HEK293T (cell line): ENCODE data around the gene ACSL6.

Experiments
- CTCF ChIA-PET: fragments of 350-600 bp; formaldehyde crosslinking; extraction: SDS; loops from one replicate; lab custom pipeline; 2021; ENCODE audit warnings: antibody characterized with exemption, inconsistent platforms; lab: Yijun Ruan, JAX
- POLR2A ChIA-PET: fragments of 350-600 bp; formaldehyde crosslinking; extraction: SDS; loops from one replicate; lab custom pipeline; 2020; ENCODE audit warnings: antibody characterized with exemption, inconsistent platforms; lab: Yijun Ruan, JAX
- DNase-seq: peaks from one replicate; pipeline ENCODE4 v3.0.0; 2012; ENCODE audit warnings: mixed read lengths; ENCODE audit errors: extremely low spot score
- ARNT ChIP-seq: fragments of 450-650 bp; IDR thresholded peaks from 2 replicates; pipeline ENCODE4 v1.6.1; 2017; ENCODE audit warnings: mild to moderate bottlenecking
- BHLHE40 ChIP-seq: fragments of 450-650 bp; IDR thresholded peaks from 2 replicates; pipeline ENCODE4 v1.6.1; 2016; ENCODE audit warnings: mild to moderate bottlenecking, moderate library complexity, borderline replicate concordance
- CTBP1 ChIP-seq: fragments of 450-650 bp; IDR thresholded peaks from 2 replicates; pipeline ENCODE4 v1.6.1; 2016; ENCODE audit warnings: borderline replicate concordance
- ELF4 ChIP-seq: fragments of 450-650 bp; IDR thresholded peaks from 2 replicates; pipeline ENCODE4 v1.6.1; 2017; ENCODE audit warnings: antibody characterized with exemption
- FOXA1 ChIP-seq: fragments of 450-650 bp; IDR thresholded peaks from 2 replicates; pipeline ENCODE4 v1.6.1; 2016; ENCODE audit warnings: mild to moderate bottlenecking
- FOXK2 ChIP-seq: fragments of 450-650 bp; IDR thresholded peaks from 2 replicates; pipeline ENCODE4 v1.6.1; 2016; ENCODE audit warnings: mild to moderate bottlenecking
- FOXM1 ChIP-seq: fragments of 450-650 bp; IDR thresholded peaks from 2 replicates; pipeline ENCODE4 v1.6.1; 2017; ENCODE audit warnings: mild to moderate bottlenecking, borderline replicate concordance
- HDGF ChIP-seq: fragments of 450-650 bp; IDR thresholded peaks from 2 replicates; pipeline ENCODE4 v1.6.1; 2017; ENCODE audit warnings: antibody characterized with exemption, borderline replicate concordance
- L3MBTL2 ChIP-seq: fragments of 450-650 bp; conservative IDR thresholded peaks from 2 replicates; pipeline ENCODE4 v1.6.1; 2016; ENCODE audit warnings: mild to moderate bottlenecking
- LEF1 ChIP-seq: fragments of 450-650 bp; IDR thresholded peaks from 2 replicates; pipeline ENCODE4 v1.6.1; 2017; ENCODE audit warnings: mild to moderate bottlenecking, borderline replicate concordance
- NFRKB ChIP-seq: fragments of 450-650 bp; IDR thresholded peaks from 2 replicates; pipeline ENCODE4 v1.6.1; 2016; ENCODE audit warnings: mild to moderate bottlenecking, moderate library complexity
- PKNOX1 ChIP-seq: fragments of 450-650 bp; IDR thresholded peaks from 2 replicates; pipeline ENCODE4 v1.6.1; 2016
- SP1 ChIP-seq: fragments of 450-650 bp; IDR thresholded peaks from 2 replicates; pipeline ENCODE4 v1.6.1; 2017
- SUZ12 ChIP-seq: fragments of 450-650 bp; IDR thresholded peaks from 2 replicates; pipeline ENCODE4 v1.6.1; 2016; ENCODE audit warnings: mild to moderate bottlenecking
- TARDBP ChIP-seq: fragments of 450-650 bp; IDR thresholded peaks from 2 replicates; pipeline ENCODE4 v1.6.1; 2016
- ZNF384 ChIP-seq: fragments of 450-650 bp; IDR thresholded peaks from 2 replicates; pipeline ENCODE4 v1.6.1; 2016

Gene ACSL6

GRCh38 chr5:131966551-131966950, 44.9 kb downstream of the ACSL6 start:
- TF ChIP-seq PKNOX1 (no peak), CTBP1 (no peak), FOXK2 (no peak), ZNF384 (no peak), SUZ12 (no peak), HDGF (no peak), TARDBP (no peak), FOXA1 (no peak), ARNT (no peak), NFRKB (no peak), ELF4 (no peak), LEF1 (no peak), L3MBTL2 (no peak), FOXM1 (no peak), SP1 (no peak)
- ChIA-PET CTCF (no interaction called here), POLR2A (no interaction called here)
- DNase-seq, result no peak

GRCh38 chr5:131965826-131966415, 45.5 kb downstream of the ACSL6 start:
- no peak for TF ChIP-seq CTBP1
- no peak for TF ChIP-seq BHLHE40
- no peak for TF ChIP-seq HDGF
- TF ChIP-seq TARDBP, result no peak
- TF ChIP-seq L3MBTL2, result no peak
- no peak for TF ChIP-seq FOXK2
- no peak for TF ChIP-seq PKNOX1
- TF ChIP-seq SP1, result no peak
- TF ChIP-seq NFRKB, result no peak
- no peak for TF ChIP-seq LEF1
- no peak for TF ChIP-seq FOXA1
- no peak for TF ChIP-seq FOXM1
- TF ChIP-seq ZNF384, result no peak
- TF ChIP-seq ELF4, result no peak
- TF ChIP-seq ARNT, result no peak
- no peak for TF ChIP-seq SUZ12
- no peak for DNase-seq
- POLR2A ChIA-PET, result no interaction called here
- CTCF ChIA-PET, result no interaction called here

- CTCF ChIA-PET, result no interaction called here
- POLR2A ChIA-PET, result no interaction called here
- DNase-seq, result no peak
- TF ChIP-seq ELF4, result no peak
- TF ChIP-seq FOXM1, result no peak
- TF ChIP-seq CTBP1, result no peak
- no peak for TF ChIP-seq TARDBP
Observed at GRCh38 chr5:131959906-131960305, 51.6 kb downstream of the ACSL6 start.

- no peak for DNase-seq
- no peak for TF ChIP-seq SUZ12
- TF ChIP-seq ELF4, result no peak
- no peak for TF ChIP-seq PKNOX1
- TF ChIP-seq LEF1, result no peak
- no peak for TF ChIP-seq CTBP1
- TF ChIP-seq NFRKB, result no peak
- TF ChIP-seq FOXA1, result no peak
- no peak for TF ChIP-seq L3MBTL2
- TF ChIP-seq ARNT, result no peak
- TF ChIP-seq SP1, result no peak
- TF ChIP-seq HDGF, result no peak
- TF ChIP-seq FOXK2, result no peak
- no peak for TF ChIP-seq TARDBP
- ChIA-PET CTCF (no interaction called here), POLR2A (no interaction called here)
Observed at GRCh38 chr5:131959136-131959535, 52.3 kb downstream of the ACSL6 start.

GRCh38 chr5:131957721-131958441, 53.6 kb downstream of the ACSL6 start:
- TF ChIP-seq ZNF384 (no peak), TARDBP (no peak), NFRKB (no peak), ARNT (no peak), LEF1 (no peak), SP1 (no peak), FOXK2 (no peak), BHLHE40 (no peak), FOXA1 (no peak), HDGF (no peak), SUZ12 (no peak), ELF4 (no peak), PKNOX1 (no peak), CTBP1 (no peak), FOXM1 (no peak), L3MBTL2 (no peak)
- no peak for DNase-seq
- ChIA-PET POLR2A (no interaction called here), CTCF (no interaction called here)
